GM11168 (cell line): Measurements from ENCODE around the gene DMTF1.
"Not testable (repeated sequence)": the region's sequence is repeated elsewhere in the genome, so short reads cannot be mapped to it uniquely, and the experiment has no call there.

Experiments
- in situ Hi-C: fragments of 300-500 bp; cut with MboI; formaldehyde crosslinking; loops from one replicate; pipeline ENCODE4 v1.12.0; 2022; ENCODE audit warnings: low sequenced_read_pairs; ENCODE audit not compliant: unreplicated experiment

Gene DMTF1, protein sequence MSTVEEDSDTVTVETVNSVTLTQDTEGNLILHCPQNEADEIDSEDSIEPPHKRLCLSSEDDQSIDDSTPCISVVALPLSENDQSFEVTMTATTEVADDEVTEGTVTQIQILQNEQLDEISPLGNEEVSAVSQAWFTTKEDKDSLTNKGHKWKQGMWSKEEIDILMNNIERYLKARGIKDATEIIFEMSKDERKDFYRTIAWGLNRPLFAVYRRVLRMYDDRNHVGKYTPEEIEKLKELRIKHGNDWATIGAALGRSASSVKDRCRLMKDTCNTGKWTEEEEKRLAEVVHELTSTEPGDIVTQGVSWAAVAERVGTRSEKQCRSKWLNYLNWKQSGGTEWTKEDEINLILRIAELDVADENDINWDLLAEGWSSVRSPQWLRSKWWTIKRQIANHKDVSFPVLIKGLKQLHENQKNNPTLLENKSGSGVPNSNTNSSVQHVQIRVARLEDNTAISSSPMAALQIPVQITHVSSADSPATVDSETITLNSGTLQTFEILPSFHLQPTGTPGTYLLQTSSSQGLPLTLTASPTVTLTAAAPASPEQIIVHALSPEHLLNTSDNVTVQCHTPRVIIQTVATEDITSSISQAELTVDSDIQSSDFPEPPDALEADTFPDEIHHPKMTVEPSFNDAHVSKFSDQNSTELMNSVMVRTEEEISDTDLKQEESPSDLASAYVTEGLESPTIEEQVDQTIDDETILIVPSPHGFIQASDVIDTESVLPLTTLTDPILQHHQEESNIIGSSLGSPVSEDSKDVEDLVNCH

GRCh38 chr7:87152112-87152896 lies at the start of gene DMTF1:
Gene DMTF1, plus strand, starts transcription at chr7:87152453. Its CDS starts 12,489 bp downstream, at chr7:87164942.
- in situ Hi-C loops = no loop called here

- in situ Hi-C loops = no loop called here
These were observed 46.9 kb upstream of the DMTF1 start for GRCh38 chr7:87105401-87105800.

DNA sequence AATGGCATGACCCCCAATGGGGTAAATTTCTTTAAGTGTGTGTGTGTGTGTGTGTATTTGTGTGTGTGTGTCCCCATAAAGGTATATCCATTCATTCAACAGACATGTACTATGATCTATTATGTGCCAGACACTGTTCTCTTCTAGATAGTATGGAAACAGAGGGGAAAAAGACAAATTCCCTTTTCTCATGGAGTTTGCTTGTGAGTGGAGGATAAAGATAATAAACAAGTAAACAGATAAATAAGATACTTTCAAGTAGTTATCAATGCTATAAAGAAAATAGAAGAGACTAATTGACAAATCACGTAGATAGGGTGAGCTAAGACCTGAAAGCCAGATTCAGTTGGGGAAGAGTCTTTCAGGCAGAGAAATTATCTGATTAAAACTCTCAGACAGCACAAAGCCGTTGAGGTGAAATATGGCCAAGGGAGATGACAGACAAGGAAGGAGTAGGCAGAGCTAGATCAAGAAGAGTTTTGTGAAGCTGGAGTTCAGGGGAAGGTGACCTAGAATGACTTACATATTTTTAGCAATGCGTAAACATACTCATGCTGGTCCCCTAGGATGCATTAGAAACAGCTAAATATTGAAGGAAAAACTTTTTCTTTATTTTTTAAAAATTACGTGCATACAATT lies 45.2 kb upstream of the DMTF1 start:
- in situ Hi-C loops = no loop called here

- in situ Hi-C loops = no loop called here
These were observed 44.1 kb upstream of the DMTF1 start for GRCh38 chr7:87107949-87108776.

DNA sequence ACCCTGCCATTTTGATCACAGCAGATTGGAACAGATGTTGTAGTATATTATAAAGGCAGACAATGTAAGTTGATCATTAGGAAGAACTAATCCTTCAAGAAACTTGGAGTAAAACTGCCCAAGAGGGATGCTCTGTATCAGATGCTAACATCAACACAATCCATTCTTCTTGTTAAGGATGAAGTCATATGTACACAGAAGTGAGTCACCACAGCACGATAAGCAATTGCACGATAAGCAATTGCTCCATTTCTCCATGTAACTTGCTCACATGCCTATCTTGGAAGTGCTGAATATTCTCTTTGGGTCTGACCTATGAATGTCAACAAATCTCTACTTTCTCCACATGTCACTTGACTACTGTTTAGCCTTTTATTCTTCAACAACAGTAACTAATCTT lies 41.5 kb upstream of the DMTF1 start:
- in situ Hi-C loops = no loop called here

DNA sequence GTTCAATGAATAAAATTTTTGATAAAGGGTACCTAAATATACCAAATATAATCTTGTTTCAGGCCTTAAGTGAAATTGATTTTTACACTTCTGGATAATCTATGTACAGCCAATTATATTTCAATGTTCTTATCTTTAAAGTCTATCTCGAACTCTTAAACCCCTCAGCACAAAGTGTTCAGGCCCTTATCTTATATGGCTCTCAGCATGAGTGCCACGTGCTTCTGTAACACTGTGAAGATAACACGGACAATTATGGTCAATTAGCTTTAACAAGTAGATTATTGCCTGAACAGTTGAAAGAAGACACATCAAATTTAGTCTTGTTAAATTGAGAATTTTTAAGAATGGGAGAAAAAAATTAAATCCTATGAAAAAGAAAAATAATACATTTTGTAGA lies 40.4 kb upstream of the DMTF1 start:
- in situ Hi-C loops = no loop called here

- in situ Hi-C loops = no loop called here
These were observed 39.2 kb upstream of the DMTF1 start for GRCh38 chr7:87113077-87113476.

- in situ Hi-C loops = not testable (repeated sequence)
These were observed 38.3 kb upstream of the DMTF1 start for GRCh38 chr7:87113904-87114303.

- in situ Hi-C loops = not testable (repeated sequence)
These were observed 36.5 kb upstream of the DMTF1 start for GRCh38 chr7:87115772-87116171.

GRCh38 chr7:87116315-87116714 lies 35.9 kb upstream of the DMTF1 start:
- in situ Hi-C loops = no loop called here

DNA sequence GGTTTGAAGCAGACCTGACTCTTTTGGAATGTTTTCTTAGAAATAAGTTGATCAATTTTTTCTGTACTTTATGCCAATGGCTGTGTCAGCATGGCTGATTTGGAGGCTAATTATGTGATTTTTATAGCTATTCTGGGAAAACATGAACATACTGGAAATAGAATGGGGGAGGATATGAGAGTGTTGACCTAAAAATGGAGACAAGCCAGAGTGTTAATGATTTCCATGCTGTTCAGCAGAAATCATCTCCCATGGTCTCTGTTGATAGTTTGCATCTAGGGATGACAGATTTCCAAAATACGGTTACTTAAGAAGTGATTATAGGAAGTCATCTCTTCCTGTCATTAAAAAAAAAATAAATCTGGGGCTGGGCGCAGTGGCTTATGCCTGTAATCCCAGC lies 32.7 kb upstream of the DMTF1 start:
- in situ Hi-C loops = no loop called here

DNA sequence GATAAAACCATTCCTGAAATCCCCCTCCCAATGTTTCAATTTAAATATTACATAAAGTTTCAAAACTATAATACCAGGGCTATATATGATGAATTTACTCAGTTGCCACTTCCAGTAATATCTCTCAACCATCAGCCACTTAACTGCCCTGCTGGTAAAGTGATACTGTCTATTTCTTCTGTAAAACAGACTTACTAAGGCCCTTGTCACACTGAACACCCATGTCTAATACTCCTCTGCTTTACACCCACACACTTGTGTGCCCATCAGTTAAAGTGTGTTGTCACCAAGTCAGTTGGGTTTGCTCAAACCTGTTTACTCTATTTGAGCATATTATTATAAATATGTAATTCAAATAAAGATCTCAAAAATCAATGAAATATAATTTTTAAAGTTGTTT lies 29.1 kb upstream of the DMTF1 start:
- in situ Hi-C loops = no loop called here

DNA sequence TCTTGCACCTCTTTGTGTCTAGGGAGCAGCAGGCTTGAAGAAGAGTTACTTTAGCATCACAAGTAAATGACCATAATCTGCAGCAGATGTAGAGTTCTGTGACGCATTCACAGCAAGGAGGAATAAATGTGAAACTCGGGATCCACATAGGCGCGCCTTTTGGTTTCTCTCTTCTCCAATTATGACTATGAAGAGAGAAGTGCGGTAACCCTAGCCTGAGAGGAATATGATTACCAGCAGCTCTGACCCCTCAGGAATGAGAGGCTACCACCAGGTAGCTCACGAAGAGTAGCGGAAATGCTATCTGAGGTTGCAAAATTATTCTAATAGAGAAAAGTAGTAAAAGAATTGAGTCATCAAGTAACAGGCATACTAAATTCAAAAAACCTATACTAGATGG lies 25.2 kb upstream of the DMTF1 start:
- in situ Hi-C loops = no loop called here

DNA sequence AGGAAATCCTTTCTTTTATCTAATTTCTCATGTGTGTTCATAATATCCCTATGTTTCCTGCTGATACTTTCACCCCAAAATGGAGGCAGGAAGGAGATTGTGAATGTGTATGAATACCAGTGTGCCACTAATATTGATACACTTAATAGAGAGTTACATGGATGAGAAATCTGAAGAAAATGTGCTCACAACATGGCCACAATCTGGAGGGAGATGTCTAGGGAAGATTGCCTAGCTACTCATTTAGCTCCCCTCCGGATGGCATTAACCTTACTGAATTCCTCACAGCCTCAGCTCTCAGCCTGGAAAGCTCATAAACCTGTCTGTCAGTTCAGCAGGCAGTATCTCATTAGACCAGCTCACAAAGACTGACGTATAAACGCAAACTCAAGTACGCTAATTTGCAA lies 23.4 kb upstream of the DMTF1 start:
- in situ Hi-C loops = no loop called here

GRCh38 chr7:87129332-87129731 lies 22.9 kb upstream of the DMTF1 start:
- in situ Hi-C loops = no loop called here

DNA sequence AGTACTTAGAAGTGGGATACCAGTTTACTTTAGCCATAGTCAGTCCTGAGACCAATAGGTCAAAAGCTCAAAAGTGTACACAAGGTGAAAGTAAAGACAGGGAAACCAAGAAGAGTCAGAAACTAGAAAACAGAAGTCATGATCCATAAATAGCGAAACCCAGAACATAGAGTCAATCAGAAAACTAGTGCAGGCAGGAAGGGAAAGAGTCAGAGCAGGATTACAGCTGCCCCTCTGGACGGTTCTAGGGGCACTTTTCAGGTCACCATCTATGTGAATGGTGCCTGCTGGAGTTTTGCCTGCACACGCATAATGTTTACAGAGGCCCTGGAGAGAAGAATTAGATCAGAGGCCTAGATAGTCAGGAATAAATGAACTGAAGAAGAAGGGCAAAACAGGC lies 22.4 kb upstream of the DMTF1 start:
- in situ Hi-C loops = no loop called here

DNA sequence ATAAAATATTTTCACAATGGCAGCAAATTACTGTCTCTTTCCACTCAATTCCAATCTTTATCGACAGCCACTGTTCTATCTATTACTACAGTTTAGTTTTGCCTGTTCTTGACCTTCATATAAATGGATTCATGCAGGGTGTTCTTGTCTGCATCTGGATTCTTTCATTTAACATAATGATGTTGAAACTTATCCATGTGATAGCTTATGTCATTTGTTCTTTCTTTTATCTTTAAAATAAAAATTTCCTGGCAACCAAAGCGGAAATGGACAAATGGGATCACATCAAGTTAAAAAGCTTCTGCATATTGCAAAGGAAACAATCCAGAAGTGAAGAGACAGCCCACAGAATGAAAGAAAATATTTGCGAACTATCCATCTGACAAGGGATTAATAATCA lies 20.5 kb upstream of the DMTF1 start:
- in situ Hi-C loops = no loop called here

GRCh38 chr7:87137271-87137670 lies 15.0 kb upstream of the DMTF1 start:
- in situ Hi-C loops = no loop called here

DNA sequence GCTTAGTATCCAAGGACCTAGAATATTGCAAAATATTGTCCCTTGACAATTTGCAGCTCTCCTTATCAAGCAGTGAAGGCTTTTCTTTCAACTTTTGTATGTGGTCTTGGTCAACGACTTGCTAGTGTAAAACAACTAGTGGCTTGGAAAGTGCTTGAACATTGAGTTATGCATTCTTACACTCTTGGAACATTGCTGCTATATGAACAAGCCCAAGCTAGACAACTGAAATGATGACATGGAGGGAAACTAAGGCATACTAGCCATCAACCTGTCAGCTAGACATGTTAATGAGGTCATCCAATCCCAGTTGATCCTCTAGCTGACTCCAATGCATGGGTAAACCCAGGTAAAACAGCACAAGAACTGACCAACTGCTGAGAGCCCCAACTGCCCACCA lies 12.7 kb upstream of the DMTF1 start:
- in situ Hi-C loops = no loop called here
